Natural killer cell treated with Interleukin-12 subunit alpha and Interleukin-12 subunit beta and Interleukin-15 and Interleukin-18, amount 100 ng/mL, for 72 hours (primary cell): ENCODE data around the gene CPNE5. TPM values are rescaled to one million over a fixed set of nuclear protein-coding genes. Genes with fewer than 3 reads are reported as not detected.
"Not testable (repeated sequence)": the region's sequence is repeated elsewhere in the genome, so short reads cannot be mapped to it uniquely, and the experiment has no call there.

Source experiments
- ATAC-seq, 2 donors: fragments of 150-1000 bp; cut with Tn5 transposase in 1 of 2; sonication (Bioruptor Pico), chemical (Tn5 transposase) in 1 of 2; 2 replicates each; pipeline ENCODE4 v1.10.0; 2021
- DNase-seq: peaks from one replicate; pipeline ENCODE4 v3.0.0; 2022; ENCODE audit warnings: low spot score
- H3K27ac Mint-ChIP-seq, 2 donors: 1 replicate in 1 of 2; 2 replicates in 1 of 2; pipeline ENCODE4 v1.8.0; 2022; ENCODE audit warnings: mixed read lengths in 2 of 2, mild to moderate bottlenecking in 1 of 2, moderate library complexity in 1 of 2
- H3K27me3 Mint-ChIP-seq, 2 donors: 1 replicate in 1 of 2; 2 replicates in 1 of 2; pipeline ENCODE4 v1.8.0; 2022; ENCODE audit warnings: mixed read lengths in 2 of 2
- H3K36me3 Mint-ChIP-seq: one replicate; pipeline ENCODE4 v1.8.0; 2022; ENCODE audit warnings: mixed read lengths
- H3K4me1 Mint-ChIP-seq, 2 donors: 1 replicate in 1 of 2; 2 replicates in 1 of 2; pipeline ENCODE4 v1.8.0; 2022; ENCODE audit warnings: low read depth in 2 of 2, mixed read lengths in 2 of 2, mild to moderate bottlenecking in 1 of 2
- H3K4me3 Mint-ChIP-seq: one replicate; pipeline ENCODE4 v1.8.0; 2022; ENCODE audit warnings: mixed read lengths
- H3K9me3 Mint-ChIP-seq: 2 replicates; pipeline ENCODE4 v1.8.0; 2022; ENCODE audit warnings: mixed read lengths
- total RNA-seq, 2 donors: library from RNA; stranded (reverse); gene quantifications; one replicate each; pipeline ENCODE4 v1.2.3, GENCODE V29; 2022

CPNE5 gene
- total RNA-seq, 2 donors from 2014 or later = 2.9 to 4.0 TPM

DNA sequence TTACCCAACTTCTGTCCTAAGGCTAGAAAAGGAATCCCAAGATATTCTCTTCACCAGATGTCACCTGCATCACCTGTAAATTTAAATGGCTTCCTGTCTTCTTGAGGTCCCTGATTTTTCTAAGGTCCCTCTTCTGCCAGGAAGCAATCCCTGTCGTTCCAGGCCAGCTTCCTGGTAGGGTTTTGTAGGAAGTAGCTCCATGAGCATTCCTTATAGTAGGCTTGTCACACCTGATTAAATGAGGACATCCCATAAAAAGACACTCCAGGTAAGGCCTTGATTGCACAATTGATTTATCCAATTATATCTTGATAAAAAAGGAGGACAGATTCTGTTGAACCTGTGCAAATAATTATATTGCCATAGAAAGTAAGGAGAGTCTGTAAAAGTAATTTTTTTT, 132.9 kb downstream of the CPNE5 start:
- peaks cover 0 to 5% of the 10 kb centered on the region in 2 donors for H3K27me3 Mint-ChIP-seq
- ATAC-seq (no peak), DNase-seq (no peak)
- H3K9me3 Mint-ChIP-seq = no peaks in the 10 kb centered on the region
- H3K36me3 Mint-ChIP-seq = no peaks in the 10 kb centered on the region
- H3K4me1 Mint-ChIP-seq = peaks cover 0 to 3% of the 10 kb centered on the region in 2 donors
- H3K27ac Mint-ChIP-seq = no peak overlapping the region
- no peak overlapping the region for H3K4me3 Mint-ChIP-seq

- peaks cover 0 to 10% of the 10 kb centered on the region in 2 donors for H3K4me1 Mint-ChIP-seq
- not testable (repeated sequence) for H3K27me3 Mint-ChIP-seq, DNase-seq, H3K9me3 Mint-ChIP-seq, ATAC-seq, H3K4me3 Mint-ChIP-seq, H3K36me3 Mint-ChIP-seq, H3K27ac Mint-ChIP-seq
Observed at GRCh38 chr6:36704961-36705577, 134.2 kb downstream of the CPNE5 start.

DNA sequence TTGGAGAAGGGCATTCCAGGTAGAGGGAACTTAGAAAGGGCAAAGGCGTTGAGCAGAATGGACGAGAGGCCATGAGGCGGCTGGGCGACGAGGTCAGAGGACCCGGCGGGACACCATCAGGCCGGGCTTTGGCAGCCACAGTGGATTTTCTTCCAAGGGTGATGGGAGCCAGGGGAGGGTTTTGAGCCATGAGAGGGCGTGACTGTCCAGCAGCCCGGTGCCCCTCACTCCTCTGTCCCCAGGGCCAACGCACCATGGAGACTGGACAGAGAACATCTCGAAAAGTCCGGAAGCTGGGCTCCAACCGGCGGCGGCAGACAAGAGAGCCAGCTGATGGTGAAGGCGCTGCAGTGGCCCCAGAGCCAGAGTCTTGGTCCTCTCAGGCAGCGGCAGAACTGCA, 135.3 kb downstream of the CPNE5 start:
- Mint-ChIP-seq H3K36me3 (no peaks in the 10 kb centered on the region), H3K9me3 (no peaks in the 10 kb centered on the region), H3K27me3 (peaks cover 0 to 5% of the 10 kb centered on the region in 2 donors), H3K27ac (peak overlapping the region in 1 of 2 donors; percentile 81), H3K4me1 (peaks cover 0 to 15% of the 10 kb centered on the region in 2 donors), H3K4me3 (no peak overlapping the region)
- no peak for ATAC-seq
- DNase-seq = no peak

DNA sequence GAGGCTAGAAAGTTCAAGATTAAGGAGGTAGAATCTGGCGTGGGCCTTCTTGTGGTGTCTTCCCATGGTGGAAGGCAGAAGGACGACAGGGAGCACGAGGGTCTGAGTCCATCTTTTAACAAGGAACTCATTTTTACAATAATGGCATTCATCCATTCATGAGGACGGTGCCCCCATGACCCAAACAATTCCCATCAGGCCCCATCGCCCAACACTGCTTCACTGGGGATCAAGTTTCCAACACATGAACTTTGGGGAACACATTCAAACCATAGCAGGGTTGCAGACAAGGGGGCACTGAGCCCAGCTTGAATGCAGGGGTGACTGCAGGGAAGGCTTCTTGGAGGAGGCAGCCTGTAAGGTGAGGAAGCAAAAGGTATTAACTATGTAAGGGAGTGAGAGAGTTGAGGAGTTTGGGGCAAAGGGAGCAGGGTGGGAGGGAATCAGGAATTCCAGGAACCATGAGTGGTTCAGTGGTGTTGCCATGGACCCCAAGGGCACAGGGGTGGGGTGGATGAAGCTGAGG, 136.1 kb downstream of the CPNE5 start:
- H3K27me3 Mint-ChIP-seq = peaks cover 0 to 5% of the 10 kb centered on the region in 2 donors
- peak overlapping the region in 1 of 2 donors; percentile 81 for H3K27ac Mint-ChIP-seq
- ATAC-seq (no peak), DNase-seq (no peak)
- peaks cover 7 to 22% of the 10 kb centered on the region in 2 donors for H3K4me1 Mint-ChIP-seq
- H3K4me3 Mint-ChIP-seq = no peak overlapping the region
- no peaks in the 10 kb centered on the region for H3K9me3 Mint-ChIP-seq
- H3K36me3 Mint-ChIP-seq = no peaks in the 10 kb centered on the region

GRCh38 chr6:36702656-36703055, 136.6 kb downstream of the CPNE5 start:
- H3K27me3 Mint-ChIP-seq = peaks cover 0 to 5% of the 10 kb centered on the region in 2 donors
- no peak for ATAC-seq
- no peaks in the 10 kb centered on the region for H3K36me3 Mint-ChIP-seq
- peak overlapping the region in 1 of 2 donors; percentile 81 for H3K27ac Mint-ChIP-seq
- H3K4me3 Mint-ChIP-seq = no peak overlapping the region
- H3K9me3 Mint-ChIP-seq = no peaks in the 10 kb centered on the region
- no peak for DNase-seq
- H3K4me1 Mint-ChIP-seq = peaks cover 10 to 26% of the 10 kb centered on the region in 2 donors

DNA sequence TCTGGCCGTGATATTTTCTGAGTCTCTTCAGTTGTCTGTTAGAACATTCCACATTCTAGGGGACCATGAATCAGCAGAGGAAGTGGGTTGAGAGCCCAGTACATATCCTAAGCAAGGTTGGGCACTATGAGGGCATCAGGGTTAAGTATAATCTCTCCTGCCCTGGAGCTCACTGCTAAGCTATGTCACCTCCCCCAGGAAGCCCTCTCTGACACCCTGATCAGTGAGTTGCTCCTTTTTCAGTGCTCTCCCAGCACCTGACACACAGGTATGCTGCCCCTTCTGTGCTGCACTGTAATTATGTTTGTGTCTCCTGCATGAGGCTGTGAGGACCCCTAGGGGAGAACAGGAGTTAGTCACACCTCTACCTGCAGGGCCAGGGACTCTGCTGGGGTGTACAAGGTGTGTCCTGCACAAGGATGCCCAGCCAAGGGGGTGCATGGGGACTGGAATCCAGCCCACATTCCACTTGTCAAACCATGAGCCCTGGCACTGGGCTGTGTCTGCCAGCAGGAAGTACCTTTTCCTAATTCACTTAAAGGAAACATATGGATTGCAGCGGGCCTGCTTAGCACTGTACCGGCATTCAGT, 137.7 kb downstream of the CPNE5 start:
- Mint-ChIP-seq H3K9me3 (no peaks in the 10 kb centered on the region), H3K27ac (peak overlapping the region; percentile 23 to 76)

GRCh38 chr6:36700831-36701230, 138.4 kb downstream of the CPNE5 start:
- peaks cover 0 to 5% of the 10 kb centered on the region in 2 donors for H3K27me3 Mint-ChIP-seq
- ATAC-seq (no peak), DNase-seq (no peak)
- H3K36me3 Mint-ChIP-seq = no peaks in the 10 kb centered on the region
- no peaks in the 10 kb centered on the region for H3K9me3 Mint-ChIP-seq
- peak overlapping the region in 1 of 2 donors; percentile 76 for H3K27ac Mint-ChIP-seq
- peaks cover 25 to 41% of the 10 kb centered on the region in 2 donors for H3K4me1 Mint-ChIP-seq
- H3K4me3 Mint-ChIP-seq = no peak overlapping the region

More for the DNA sequence above, 137.7 kb downstream of the CPNE5 start:
- Mint-ChIP-seq H3K36me3 (no peaks in the 10 kb centered on the region), H3K4me1 (peaks cover 22 to 37% of the 10 kb centered on the region in 2 donors), H3K4me3 (no peak overlapping the region), H3K27me3 (peaks cover 0 to 5% of the 10 kb centered on the region in 2 donors)
- ATAC-seq = peak; percentile 8 to 45
- DNase-seq = no peak

DNA sequence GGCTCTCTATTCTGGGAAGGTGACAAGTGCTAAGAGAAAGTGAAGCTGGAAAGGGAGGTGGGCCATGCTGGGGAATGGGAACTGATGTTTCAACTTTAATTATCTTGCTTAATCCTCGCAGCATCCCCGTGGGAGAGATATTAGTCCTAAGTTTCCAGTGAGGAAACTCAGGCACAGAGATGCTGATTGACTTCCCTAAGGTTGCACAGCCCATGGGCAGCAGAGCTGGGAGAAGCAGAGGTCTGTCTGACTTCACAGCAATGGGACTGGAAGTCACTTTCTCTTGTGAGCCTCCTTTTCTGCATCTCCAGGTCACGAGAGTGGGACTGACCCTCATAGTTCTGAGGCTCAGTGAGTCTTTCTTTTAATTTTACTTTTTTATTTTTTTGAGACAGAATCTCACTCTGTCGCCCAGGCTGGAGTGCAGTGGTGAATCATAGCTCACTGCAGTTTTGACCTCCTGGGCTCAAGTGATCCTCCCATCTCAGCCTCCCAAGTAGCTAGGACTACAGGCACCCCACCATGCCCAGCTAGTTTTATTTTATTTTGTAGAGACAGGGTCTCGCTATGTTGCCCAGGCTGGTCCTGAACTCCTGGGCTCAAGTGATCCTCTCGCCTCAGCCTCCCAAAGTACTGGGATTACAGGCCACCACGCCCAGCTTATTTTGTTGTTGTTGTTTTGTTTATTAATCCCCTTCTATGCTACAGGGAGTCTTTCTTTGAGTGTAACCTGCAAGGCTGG, 139.0 kb downstream of the CPNE5 start:
- Mint-ChIP-seq H3K4me3 (no peak overlapping the region), H3K27ac (peak overlapping the region in 1 of 2 donors; percentile 76), H3K9me3 (no peaks in the 10 kb centered on the region), H3K4me1 (peaks cover 29 to 44% of the 10 kb centered on the region in 2 donors), H3K27me3 (peaks cover 0 to 5% of the 10 kb centered on the region in 2 donors), H3K36me3 (no peaks in the 10 kb centered on the region)
- DNase-seq (no peak), ATAC-seq (no peak)

- ATAC-seq (no peak), DNase-seq (no peak)
- H3K27ac Mint-ChIP-seq = peak overlapping the region; percentile 16 to 66
- peak overlapping the region; percentile 5 for H3K4me3 Mint-ChIP-seq
- no peaks in the 10 kb centered on the region for H3K36me3 Mint-ChIP-seq
- H3K9me3 Mint-ChIP-seq = no peaks in the 10 kb centered on the region
- H3K4me1 Mint-ChIP-seq = peaks cover 36 to 45% of the 10 kb centered on the region in 2 donors
- peaks cover 0 to 5% of the 10 kb centered on the region in 2 donors for H3K27me3 Mint-ChIP-seq
Observed at GRCh38 chr6:36699348-36699747, 139.9 kb downstream of the CPNE5 start.

GRCh38 chr6:36698871-36699271, 140.4 kb downstream of the CPNE5 start:
- Mint-ChIP-seq H3K27me3 (peaks cover 0 to 4% of the 10 kb centered on the region in 2 donors), H3K36me3 (no peaks in the 10 kb centered on the region), H3K27ac (peak overlapping the region; percentile 16 to 66), H3K9me3 (no peaks in the 10 kb centered on the region), H3K4me1 (peaks cover 36 to 45% of the 10 kb centered on the region in 2 donors), H3K4me3 (peak overlapping the region; percentile 74)
- no peak for DNase-seq
- ATAC-seq = no peak

GRCh38 chr6:36698196-36698595, 141.0 kb downstream of the CPNE5 start:
- Mint-ChIP-seq H3K4me1 (peaks cover 42 to 49% of the 10 kb centered on the region in 2 donors), H3K27me3 (peaks cover 0 to 1% of the 10 kb centered on the region in 2 donors), H3K9me3 (no peaks in the 10 kb centered on the region), H3K4me3 (peak overlapping the region; percentile 74), H3K36me3 (no peaks in the 10 kb centered on the region), H3K27ac (peak overlapping the region; percentile 16 to 66)
- ATAC-seq = no peak
- DNase-seq = no peak

DNA sequence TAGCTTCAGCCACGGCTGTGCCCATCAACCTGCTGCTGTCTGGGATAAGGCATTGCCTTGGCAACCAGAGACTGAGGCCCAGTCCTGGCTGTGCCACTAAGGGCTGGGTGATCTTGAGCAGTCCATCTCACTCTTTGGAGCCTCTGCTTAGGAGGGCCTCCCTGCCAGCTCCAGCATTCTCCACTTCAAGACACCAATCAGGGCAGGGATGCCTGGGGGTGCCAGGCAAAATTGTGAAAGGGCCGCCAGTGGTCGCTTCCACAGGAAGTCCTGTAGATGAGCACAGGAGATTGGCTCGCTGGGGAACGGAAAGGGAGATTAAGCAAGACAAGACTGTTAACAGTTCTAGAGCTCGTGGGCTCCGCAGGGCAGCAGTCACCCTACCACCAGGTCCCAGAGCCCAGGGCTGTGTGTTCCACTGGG, 141.8 kb downstream of the CPNE5 start, which contains the start of gene RAB44:
TSS of gene RAB44 (plus strand) at position 346 of the 423 bp plus-strand sequence. CDS start 6,410 bp downstream, outside the sequence.
- H3K27ac Mint-ChIP-seq = peak within 1 kb of the TSS; percentile 16 to 66
- H3K9me3 Mint-ChIP-seq = no peaks in the 10 kb centered on the region
- no peaks in the 10 kb centered on the region for H3K36me3 Mint-ChIP-seq
- DNase-seq = no peak
- peak; percentile 64 to 76 for ATAC-seq
- H3K4me1 Mint-ChIP-seq = peaks cover 47 to 52% of the 10 kb centered on the region in 2 donors
- H3K27me3 Mint-ChIP-seq = no peaks in the 10 kb centered on the region
- H3K4me3 Mint-ChIP-seq = peak within 1 kb of the TSS; percentile 74

- H3K4me1 Mint-ChIP-seq = peaks cover 61 to 68% of the 10 kb centered on the region in 2 donors
- peak in 1 of 2 donors; percentile 65 for ATAC-seq
- no peaks in the 10 kb centered on the region for H3K9me3 Mint-ChIP-seq
- no peaks in the 10 kb centered on the region for H3K27me3 Mint-ChIP-seq
- no peaks in the 10 kb centered on the region for H3K36me3 Mint-ChIP-seq
- H3K27ac Mint-ChIP-seq = peak overlapping the region; percentile 52 to 57
- DNase-seq = no peak
- H3K4me3 Mint-ChIP-seq = peak overlapping the region; percentile 50
Observed at GRCh38 chr6:36695414-36695813, 143.8 kb downstream of the CPNE5 start.
